ENCODE data around the gene COQ7.

COQ7 gene

GRCh38 chr16:19027416-19027815 lies 40.0 kb upstream of the COQ7 start:
- H3K9ac ChIP-seq (ENCODE audit: low read length), result no peak overlapping the region
- no peaks in the 10 kb centered on the region for H3K9me2 ChIP-seq (ENCODE audit: low read depth, low read length)
- H3K4me2 ChIP-seq (ENCODE audit: low read length), result no peak overlapping the region
- H3K36me3 ChIP-seq (ENCODE audit: insufficient read depth, low read length), result no peaks in the 10 kb centered on the region
- no peak overlapping the region for H2AFZ ChIP-seq (ENCODE audit: low read length)
- no peaks in the 10 kb centered on the region for H3K9me3 ChIP-seq (ENCODE audit: low read length)
- no peaks in the 10 kb centered on the region for H3K79me2 ChIP-seq (ENCODE audit: insufficient read depth, low read length)
- H3F3A ChIP-seq (ENCODE audit: insufficient read depth, low read length), result no peaks in the 10 kb centered on the region
- no peak for TF ChIP-seq EZH2 (IDR thresholded peaks at IDR 0.05; ENCODE audit: borderline replicate concordance, low read length)
- TF ChIP-seq CTCF (IDR thresholded peaks at IDR 0.05; ENCODE audit: low read length), result no peak
- no peaks in the 10 kb centered on the region for H3K27me3 ChIP-seq (ENCODE audit: insufficient read depth, low read length)
- no peak overlapping the region for H3K4me3 ChIP-seq (ENCODE audit: low read depth, low read length, poor library complexity, severe bottlenecking)
- no peaks in the 10 kb centered on the region for H4K20me1 ChIP-seq (ENCODE audit: insufficient read depth, low read length)
- H3K27ac ChIP-seq (ENCODE audit: low read depth, low read length, poor library complexity, severe bottlenecking), result no peak overlapping the region
- no peaks in the 10 kb centered on the region for H3K4me1 ChIP-seq (ENCODE audit: insufficient read depth, low read length, severe bottlenecking)

- H2AFZ ChIP-seq (ENCODE audit: low read length), result no peak overlapping the region
- H3K9ac ChIP-seq (ENCODE audit: low read length), result no peak overlapping the region
- H3K36me3 ChIP-seq (ENCODE audit: insufficient read depth, low read length), result no peaks in the 10 kb centered on the region
Measured at GRCh38 chr16:19029980-19030379, 37.4 kb upstream of the COQ7 start.

GRCh38 chr16:19031738-19032137 lies 35.7 kb upstream of the COQ7 start:
- H3K9ac ChIP-seq (ENCODE audit: low read length), result no peak overlapping the region
- no peaks in the 10 kb centered on the region for H3K36me3 ChIP-seq (ENCODE audit: insufficient read depth, low read length)
- TF ChIP-seq CTCF (IDR thresholded peaks at IDR 0.05; ENCODE audit: low read length), result no peak
- TF ChIP-seq EZH2 (IDR thresholded peaks at IDR 0.05; ENCODE audit: borderline replicate concordance, low read length), result no peak
- H3K27me3 ChIP-seq (ENCODE audit: insufficient read depth, low read length), result no peaks in the 10 kb centered on the region; the same call in 1 of the 2 replicates
- H3K4me3 ChIP-seq (ENCODE audit: low read depth, low read length, poor library complexity, severe bottlenecking), result no peak overlapping the region
- H3K27ac ChIP-seq (ENCODE audit: low read depth, low read length, poor library complexity, severe bottlenecking), result no peak overlapping the region
- no peaks in the 10 kb centered on the region for H3K9me3 ChIP-seq (ENCODE audit: low read length)
- H3K4me1 ChIP-seq (ENCODE audit: insufficient read depth, low read length, severe bottlenecking), result no peaks in the 10 kb centered on the region
- H4K20me1 ChIP-seq (ENCODE audit: insufficient read depth, low read length), result no peaks in the 10 kb centered on the region
- no peak overlapping the region for H2AFZ ChIP-seq (ENCODE audit: low read length)
- no peak overlapping the region for H3K4me2 ChIP-seq (ENCODE audit: low read length)
- H3K79me2 ChIP-seq (ENCODE audit: insufficient read depth, low read length), result no peaks in the 10 kb centered on the region
- H3F3A ChIP-seq (ENCODE audit: insufficient read depth, low read length), result no peaks in the 10 kb centered on the region
- H3K9me2 ChIP-seq (ENCODE audit: low read depth, low read length), result no peaks in the 10 kb centered on the region

More at GRCh38 chr16:19029980-19030379, 37.4 kb upstream of the COQ7 start:
- Histone ChIP-seq H3K9me3 (ENCODE audit: low read length) (no peaks in the 10 kb centered on the region), H3K4me2 (ENCODE audit: low read length) (no peak overlapping the region), H3K4me3 (ENCODE audit: low read depth, low read length, poor library complexity, severe bottlenecking) (no peak overlapping the region), H3K27ac (ENCODE audit: low read depth, low read length, poor library complexity, severe bottlenecking) (no peak overlapping the region), H3K27me3 (ENCODE audit: insufficient read depth, low read length) (no peaks in the 10 kb centered on the region; the same call in 1 of the 2 replicates), H3K9me2 (ENCODE audit: low read depth, low read length) (no peaks in the 10 kb centered on the region), H3F3A (ENCODE audit: insufficient read depth, low read length) (no peaks in the 10 kb centered on the region), H3K79me2 (ENCODE audit: insufficient read depth, low read length) (no peaks in the 10 kb centered on the region), H4K20me1 (ENCODE audit: insufficient read depth, low read length) (no peaks in the 10 kb centered on the region), H3K4me1 (ENCODE audit: insufficient read depth, low read length, severe bottlenecking) (no peaks in the 10 kb centered on the region)
- TF ChIP-seq CTCF (IDR thresholded peaks at IDR 0.05; ENCODE audit: low read length), result no peak

Measured in OCI-LY1 (cell line).